GM12878 (cell line): ENCODE results near the gene RPL12. TPM values are rescaled to one million over a fixed set of nuclear protein-coding genes. Genes with fewer than 3 reads are reported as not detected.
A peak's percentile ranks its signal among the peaks of the same experiment; 100 is the strongest.

Experiments used
- ATAC-seq: fragments of 200-7000 bp; cut with Tn5 transposase; 3 replicates; pipeline ENCODE4 v1.9.1; 2020; ENCODE audit warnings: mild to moderate bottlenecking, moderate library complexity
- BruUV-seq: library from RNA; stranded (reverse); fragments of 400-500 nt; replicated peaks from 2 replicates; lab custom pipeline; 2021; lab: Mats Ljungman, UMichigan
- CTCF ChIA-PET: fragments of 300-600 bp; sonication (Branson Sonifier 250); formaldehyde crosslinking; extraction: SDS; loops from one replicate; lab custom pipeline; 2021; ENCODE audit warnings: inconsistent platforms; lab: Yijun Ruan, JAX
- POLR2A ChIA-PET: fragments of 350-600 bp; formaldehyde crosslinking; extraction: SDS; loops from one replicate; lab custom pipeline; 2021; ENCODE audit warnings: inconsistent platforms; lab: Charles Lee
- RAD21 ChIA-PET: fragments of 300-600 bp; sonication (Branson Sonifier 250); formaldehyde crosslinking; loops from one replicate; lab custom pipeline; 2023; ENCODE audit warnings: antibody characterized with exemption; ENCODE audit not compliant: unreplicated experiment; lab: Charles Lee
- SMC1A ChIA-PET: fragments of 300-600 bp; sonication (Branson Sonifier 250); formaldehyde crosslinking; loops from one replicate; lab custom pipeline; 2023; ENCODE audit not compliant: unreplicated experiment, uncharacterized antibody; lab: Charles Lee
- DNase-seq: peaks from one replicate; pipeline ENCODE4 v3.0.0-alpha.2; 2011; ENCODE audit warnings: low read depth, low spot score
- FAIRE-seq: peaks from 3 replicates; lab custom pipeline; 2011; peaks lifted over from hg19 to GRCh38; lab: Jason Lieb, UNC
- H2AFZ ChIP-seq: 2 replicates; pipeline ENCODE4 v1.6.0; 2011; ENCODE audit warnings: low read depth, low read length, control low read depth; ENCODE audit not compliant: control insufficient read depth
- H3K27ac ChIP-seq: 2 replicates; pipeline ENCODE4 v1.5.1; 2011; ENCODE audit warnings: control low read depth; ENCODE audit not compliant: control insufficient read depth, insufficient read depth
- H3K27me3 ChIP-seq, 2 experiments: replicated peaks in 1 of 2; 2 replicates each; pipeline versions ENCODE4 v1.6.0 to v1.6.1; 2011; ENCODE audit warnings: low read length in 1 of 2; ENCODE audit not compliant: control insufficient read depth in 2 of 2, insufficient read depth in 2 of 2
- H3K36me3 ChIP-seq, 2 experiments: 2 replicates each; pipeline ENCODE4 v1.5.1; 2011; ENCODE audit warnings: low read length in 1 of 2; ENCODE audit not compliant: control insufficient read depth in 2 of 2, insufficient read depth in 2 of 2
- H3K4me1 ChIP-seq: 2 replicates; pipeline ENCODE4 v1.6.1; 2011; ENCODE audit warnings: mild to moderate bottlenecking, low read length, moderate library complexity, mixed read lengths; ENCODE audit not compliant: control insufficient read depth, insufficient read depth
- H3K4me2 ChIP-seq: 2 replicates; pipeline ENCODE4 v1.6.0; 2011; ENCODE audit warnings: control low read depth; ENCODE audit not compliant: control insufficient read depth, insufficient read depth
- H3K4me3 ChIP-seq: fragments of 200-600 bp; sonication (generic); 2 replicates; pipeline ENCODE4 v1.5.1; 2016
- H3K79me2 ChIP-seq: 2 replicates; pipeline ENCODE4 v1.6.0; 2011; ENCODE audit warnings: low read length; ENCODE audit not compliant: control insufficient read depth, insufficient read depth
- H3K9ac ChIP-seq: 2 replicates; pipeline ENCODE4 v1.8.0; 2011; ENCODE audit warnings: low read length, control low read depth, mixed read lengths; ENCODE audit not compliant: control insufficient read depth, insufficient read depth
- H3K9me3 ChIP-seq: replicated peaks from 3 replicates; pipeline ENCODE4 v1.5.1; 2011; ENCODE audit warnings: mild to moderate bottlenecking, low read length; ENCODE audit not compliant: control insufficient read depth, insufficient read depth
- H4K20me1 ChIP-seq: 2 replicates; pipeline ENCODE4 v1.6.0; 2011; ENCODE audit not compliant: control insufficient read depth, insufficient read depth
- HCFC1 ChIP-seq: fragments of 150-350 bp; IDR thresholded peaks from 2 replicates; pipeline ENCODE4 v1.6.1; 2014; ENCODE audit warnings: low read length
- RAD21 ChIP-seq: IDR thresholded peaks from 2 replicates; pipeline ENCODE4 v1.6.1; 2011; ENCODE audit warnings: mild to moderate bottlenecking, low read depth, low read length, moderate library complexity; ENCODE audit not compliant: insufficient read depth
- SIX5 ChIP-seq: IDR thresholded peaks from 2 replicates; pipeline ENCODE4 v1.6.1; 2011; ENCODE audit warnings: mild to moderate bottlenecking, low read depth, low read length, moderate library complexity; ENCODE audit not compliant: severe bottlenecking
- SPI1 ChIP-seq: IDR thresholded peaks from 2 replicates; pipeline ENCODE4 v1.6.1; 2011; ENCODE audit warnings: low read depth, mild to moderate bottlenecking, low read length, moderate library complexity, borderline replicate concordance; ENCODE audit not compliant: insufficient read depth
- SRF ChIP-seq, 2 experiments: IDR thresholded peaks; 2 replicates each; pipeline ENCODE4 v1.6.1; 2011; ENCODE audit warnings: low read depth in 2 of 2, low read length in 2 of 2, mild to moderate bottlenecking in 1 of 2, moderate library complexity in 1 of 2
- TAF1 ChIP-seq: IDR thresholded peaks from 2 replicates; pipeline ENCODE4 v1.6.1; 2011; ENCODE audit warnings: mild to moderate bottlenecking, low read depth, low read length, borderline replicate concordance
- TCF12 ChIP-seq: IDR thresholded peaks from 2 replicates; pipeline ENCODE4 v1.6.1; 2011; ENCODE audit warnings: low read depth, mild to moderate bottlenecking, low read length
- ZZZ3 ChIP-seq: IDR thresholded peaks from 2 replicates; pipeline ENCODE4 v1.6.1; 2011; ENCODE audit warnings: low read depth; ENCODE audit not compliant: control insufficient read depth, insufficient read length
- WGBS: methylation state at CpG from one replicate; pipeline ENCODE4 v1.1.6; 2016; ENCODE audit warnings: low lambda C conversion rate; ENCODE audit not compliant: insufficient replicate concordance, insufficient coverage; ENCODE audit errors: missing lambda C conversion rate; 5-methylcytosine and 5-hydroxymethylcytosine counted together
- in situ Hi-C: fragments of 300-500 bp; cut with MboI; formaldehyde crosslinking; loops from 9 replicates; pipeline ENCODE4 v1.14.3; 2018; ENCODE audit warnings: mixed read lengths
- intact Hi-C: fragments of 100-400 bp; cut with micrococcal nuclease; formaldehyde crosslinking; loops from one replicate; pipeline ENCODE4 v1.14.2; 2022; ENCODE audit not compliant: unreplicated experiment
- polyA plus RNA-seq, 11 experiments: library from polyadenylated mRNA; depleted of rRNA in 4 of 11; unstranded in 6 of 11; stranded (reverse) in 5 of 11; fragments of >200 nt; fragmentation: Nextera tagmentation in 4 of 11; fragmentation: Illumina TruSeq in 1 of 11; extraction: Ambion mirVana in 4 of 11; extraction: Trizol in 1 of 11; gene quantifications; 1 replicate in 1 of 11; 2 replicates in 10 of 11; pipeline versions ENCODE4 v1.2.1 to v1.2.3, GENCODE V29; 2011 to 2016; ENCODE audit warnings: inconsistent platforms in 2 of 11, missing spikeins in 2 of 11, low read depth in 1 of 11
- total RNA-seq, 4 experiments: library from RNA; depleted of rRNA in 3 of 4; stranded (reverse); fragments of >200 nt in 3 of 4; fragmentation: Illumina TruSeq in 1 of 4; extraction: Trizol in 1 of 4; gene quantifications; 2 replicates each; pipeline versions ENCODE4 v1.2.1 to v1.2.3, GENCODE V29; 2013 to 2021
- TF ChIP-seq, protein P1 (sequence below): fragments of 450-650 bp; IDR thresholded peaks from 2 replicates; pipeline ENCODE4 v1.6.1; 2016; ENCODE audit warnings: mild to moderate bottlenecking, moderate library complexity, borderline replicate concordance
- TF ChIP-seq, protein P2 (sequence below): fragments of 450-650 bp; formaldehyde crosslinking; IDR thresholded peaks from 2 replicates; pipeline ENCODE4 v1.5.0; 2022; ENCODE audit warnings: mild to moderate bottlenecking, missing genetic modification characterization
- TF ChIP-seq, protein P3 (sequence below), 3 experiments: IDR thresholded peaks in 2 of 3; conservative IDR thresholded peaks in 1 of 3; 2 replicates each; pipeline ENCODE4 v1.5.1; 2011; ENCODE audit warnings: low read depth in 3 of 3, low read length in 3 of 3, mild to moderate bottlenecking in 3 of 3, control low read depth in 2 of 3, moderate library complexity in 2 of 3, inconsistent platforms in 1 of 3, mixed read lengths in 1 of 3; ENCODE audit not compliant: control insufficient read depth in 2 of 3, insufficient read depth in 1 of 3; ENCODE audit errors: extremely low read depth in 1 of 3

The RPL12 gene
- total and polyA plus RNA-seq, 10 of the 15 experiments (the other 5 are each of a cell fraction or from before 2014, with no cell fraction given): 961 to 5,544 (median 2,858) TPM

DNA sequence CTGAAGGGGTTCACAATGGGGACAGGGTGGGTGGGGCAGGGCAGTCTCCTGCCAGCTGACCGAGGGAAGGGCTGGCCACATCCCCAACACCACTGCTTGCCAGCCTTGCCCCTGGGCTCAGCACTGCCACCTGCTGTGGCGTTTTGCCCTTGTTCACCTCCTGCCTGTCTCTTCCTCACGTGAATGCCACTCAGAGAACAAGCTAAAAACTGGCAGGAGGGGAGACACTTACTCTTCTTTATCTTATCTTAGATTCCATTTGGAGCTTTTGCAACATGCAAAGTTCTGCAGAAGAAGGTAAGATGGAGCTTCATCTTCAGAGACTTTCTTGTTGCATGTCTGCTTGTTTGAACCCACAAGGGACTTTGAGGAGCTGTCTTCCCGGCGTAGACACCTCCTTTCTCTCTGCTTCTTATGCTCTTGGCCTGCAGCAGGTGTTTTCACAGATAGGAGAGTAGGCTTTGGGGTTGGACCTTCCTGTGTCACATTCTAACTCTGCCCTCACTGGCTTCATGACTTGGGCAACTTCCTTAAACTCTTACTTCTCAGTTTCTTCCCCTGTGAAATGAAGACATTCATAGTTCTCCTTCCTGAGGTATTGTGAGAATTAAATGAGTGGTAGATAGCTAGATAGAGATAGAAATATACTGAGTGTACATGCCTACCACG, 4.3 kb upstream of the RPL12 start:
- 12% methylated on average over 6 of the region's 6 CpGs for WGBS
- TF ChIP-seq ZZZ3 (no peak), SRF (IDR thresholded peaks at IDR 0.05; ENCODE audit: low read depth in 2 of 2, low read length in 2 of 2) (peak in 1 of 2 experiments; percentile 37; a peak in 1 of 4 replicates), TCF12 (0 out of 2 replicates have a peak, but pooled peaks have one; percentile 37), SPI1 (0 out of 2 replicates have a peak, but pooled peaks have one; percentile 3), HCFC1 (peak; percentile 56), TAF1 (peak; percentile 49; the same call in 1 of the 2 replicates), RAD21 (peak; percentile 28; the same call in 1 of the 2 replicates), SIX5 (peak; percentile 44)
- TF ChIP-seq, protein P1, sequence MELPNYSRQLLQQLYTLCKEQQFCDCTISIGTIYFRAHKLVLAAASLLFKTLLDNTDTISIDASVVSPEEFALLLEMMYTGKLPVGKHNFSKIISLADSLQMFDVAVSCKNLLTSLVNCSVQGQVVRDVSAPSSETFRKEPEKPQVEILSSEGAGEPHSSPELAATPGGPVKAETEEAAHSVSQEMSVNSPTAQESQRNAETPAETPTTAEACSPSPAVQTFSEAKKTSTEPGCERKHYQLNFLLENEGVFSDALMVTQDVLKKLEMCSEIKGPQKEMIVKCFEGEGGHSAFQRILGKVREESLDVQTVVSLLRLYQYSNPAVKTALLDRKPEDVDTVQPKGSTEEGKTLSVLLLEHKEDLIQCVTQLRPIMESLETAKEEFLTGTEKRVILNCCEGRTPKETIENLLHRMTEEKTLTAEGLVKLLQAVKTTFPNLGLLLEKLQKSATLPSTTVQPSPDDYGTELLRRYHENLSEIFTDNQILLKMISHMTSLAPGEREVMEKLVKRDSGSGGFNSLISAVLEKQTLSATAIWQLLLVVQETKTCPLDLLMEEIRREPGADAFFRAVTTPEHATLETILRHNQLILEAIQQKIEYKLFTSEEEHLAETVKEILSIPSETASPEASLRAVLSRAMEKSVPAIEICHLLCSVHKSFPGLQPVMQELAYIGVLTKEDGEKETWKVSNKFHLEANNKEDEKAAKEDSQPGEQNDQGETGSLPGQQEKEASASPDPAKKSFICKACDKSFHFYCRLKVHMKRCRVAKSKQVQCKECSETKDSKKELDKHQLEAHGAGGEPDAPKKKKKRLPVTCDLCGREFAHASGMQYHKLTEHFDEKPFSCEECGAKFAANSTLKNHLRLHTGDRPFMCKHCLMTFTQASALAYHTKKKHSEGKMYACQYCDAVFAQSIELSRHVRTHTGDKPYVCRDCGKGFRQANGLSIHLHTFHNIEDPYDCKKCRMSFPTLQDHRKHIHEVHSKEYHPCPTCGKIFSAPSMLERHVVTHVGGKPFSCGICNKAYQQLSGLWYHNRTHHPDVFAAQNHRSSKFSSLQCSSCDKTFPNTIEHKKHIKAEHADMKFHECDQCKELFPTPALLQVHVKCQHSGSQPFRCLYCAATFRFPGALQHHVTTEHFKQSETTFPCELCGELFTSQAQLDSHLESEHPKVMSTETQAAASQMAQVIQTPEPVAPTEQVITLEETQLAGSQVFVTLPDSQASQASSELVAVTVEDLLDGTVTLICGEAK: peak; percentile 85
- TF ChIP-seq, protein P2, sequence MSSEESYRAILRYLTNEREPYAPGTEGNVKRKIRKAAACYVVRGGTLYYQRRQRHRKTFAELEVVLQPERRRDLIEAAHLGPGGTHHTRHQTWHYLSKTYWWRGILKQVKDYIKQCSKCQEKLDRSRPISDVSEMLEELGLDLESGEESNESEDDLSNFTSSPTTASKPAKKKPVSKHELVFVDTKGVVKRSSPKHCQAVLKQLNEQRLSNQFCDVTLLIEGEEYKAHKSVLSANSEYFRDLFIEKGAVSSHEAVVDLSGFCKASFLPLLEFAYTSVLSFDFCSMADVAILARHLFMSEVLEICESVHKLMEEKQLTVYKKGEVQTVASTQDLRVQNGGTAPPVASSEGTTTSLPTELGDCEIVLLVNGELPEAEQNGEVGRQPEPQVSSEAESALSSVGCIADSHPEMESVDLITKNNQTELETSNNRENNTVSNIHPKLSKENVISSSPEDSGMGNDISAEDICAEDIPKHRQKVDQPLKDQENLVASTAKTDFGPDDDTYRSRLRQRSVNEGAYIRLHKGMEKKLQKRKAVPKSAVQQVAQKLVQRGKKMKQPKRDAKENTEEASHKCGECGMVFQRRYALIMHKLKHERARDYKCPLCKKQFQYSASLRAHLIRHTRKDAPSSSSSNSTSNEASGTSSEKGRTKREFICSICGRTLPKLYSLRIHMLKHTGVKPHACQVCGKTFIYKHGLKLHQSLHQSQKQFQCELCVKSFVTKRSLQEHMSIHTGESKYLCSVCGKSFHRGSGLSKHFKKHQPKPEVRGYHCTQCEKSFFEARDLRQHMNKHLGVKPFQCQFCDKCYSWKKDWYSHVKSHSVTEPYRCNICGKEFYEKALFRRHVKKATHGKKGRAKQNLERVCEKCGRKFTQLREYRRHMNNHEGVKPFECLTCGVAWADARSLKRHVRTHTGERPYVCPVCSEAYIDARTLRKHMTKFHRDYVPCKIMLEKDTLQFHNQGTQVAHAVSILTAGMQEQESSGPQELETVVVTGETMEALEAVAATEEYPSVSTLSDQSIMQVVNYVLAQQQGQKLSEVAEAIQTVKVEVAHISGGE (CRISPR knock-in tag): peak; percentile 80
- TF ChIP-seq, protein P3, sequence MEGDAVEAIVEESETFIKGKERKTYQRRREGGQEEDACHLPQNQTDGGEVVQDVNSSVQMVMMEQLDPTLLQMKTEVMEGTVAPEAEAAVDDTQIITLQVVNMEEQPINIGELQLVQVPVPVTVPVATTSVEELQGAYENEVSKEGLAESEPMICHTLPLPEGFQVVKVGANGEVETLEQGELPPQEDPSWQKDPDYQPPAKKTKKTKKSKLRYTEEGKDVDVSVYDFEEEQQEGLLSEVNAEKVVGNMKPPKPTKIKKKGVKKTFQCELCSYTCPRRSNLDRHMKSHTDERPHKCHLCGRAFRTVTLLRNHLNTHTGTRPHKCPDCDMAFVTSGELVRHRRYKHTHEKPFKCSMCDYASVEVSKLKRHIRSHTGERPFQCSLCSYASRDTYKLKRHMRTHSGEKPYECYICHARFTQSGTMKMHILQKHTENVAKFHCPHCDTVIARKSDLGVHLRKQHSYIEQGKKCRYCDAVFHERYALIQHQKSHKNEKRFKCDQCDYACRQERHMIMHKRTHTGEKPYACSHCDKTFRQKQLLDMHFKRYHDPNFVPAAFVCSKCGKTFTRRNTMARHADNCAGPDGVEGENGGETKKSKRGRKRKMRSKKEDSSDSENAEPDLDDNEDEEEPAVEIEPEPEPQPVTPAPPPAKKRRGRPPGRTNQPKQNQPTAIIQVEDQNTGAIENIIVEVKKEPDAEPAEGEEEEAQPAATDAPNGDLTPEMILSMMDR (IDR thresholded peaks at IDR 0.05 in 2 of 3, conservative IDR thresholded peaks at IDR 0.05 in 1 of 3; ENCODE audit: control insufficient read depth in 2 of 3, extremely low read depth in 1 of 3, insufficient read depth in 1 of 3, low read depth in 3 of 3, low read length in 3 of 3): peak; percentile 32 to 61 (median 48); a peak in 4 of 6 replicates

More for the DNA sequence above, 4.3 kb upstream of the RPL12 start:
- Histone ChIP-seq H2AFZ (peak overlapping the region; percentile 11), H3K79me2 (peaks cover 19% of the 10 kb centered on the region), H3K9me3 (no peaks in the 10 kb centered on the region), H3K36me3 (peaks cover 0 to 5% of the 10 kb centered on the region in 2 experiments; a peak in 3 of 4 replicates), H4K20me1 (no peaks in the 10 kb centered on the region), H3K4me1 (peaks cover 6% of the 10 kb centered on the region; the same call in 1 of the 2 replicates), H3K4me3 (no peak overlapping the region), H3K27ac (no peak overlapping the region), H3K27me3 (no peaks in the 10 kb centered on the region), H3K4me2 (peak overlapping the region; percentile 60), H3K9ac (no peak overlapping the region)
- BruUV-seq: no TSS peak
- intact Hi-C loops: loop anchor here (10.0 kb wide), 1 partner anchor 241 kb away; no protein-coding TSS in a partner anchor
- RAD21 ChIA-PET: interaction anchor here (0.5 to 1.5 kb wide), 6 partner anchors 34 to 225 kb away, joined by 3 to 6 read pairs (median 4); partner anchors contain the start of gene SLC2A8
- in situ Hi-C loops: no loop called here
- SMC1A ChIA-PET: interaction anchor here (0.6 to 1.6 kb wide), 12 partner anchors 11 to 515 kb away, joined by 3 to 7 read pairs (median 4); partner anchors contain the start of gene ZNF79
- CTCF ChIA-PET: interaction anchor here (0.8 to 2.0 kb wide), 25 partner anchors 9 to 541 kb away, joined by 3 to 8 read pairs (median 4); partner anchors contain the start of genes RALGPS1, SLC2A8 and ZNF79
- FAIRE-seq (no peak), ATAC-seq (peak; percentile 10; the same call in 1 of the 3 replicates), DNase-seq (no peak)
- POLR2A ChIA-PET: interaction anchor here (0.5 to 1.3 kb wide), 7 partner anchors 26 to 1995 kb away, joined by 3 to 5 read pairs (median 4); partner anchors contain the start of genes SH2D3C, SLC2A8 and ZNF79
